Measurements from ENCODE around the gene MED13L. TPM values are rescaled to one million over a fixed set of nuclear protein-coding genes. Genes with fewer than 3 reads are reported as not detected.

The MED13L gene
- total and polyA plus RNA-seq, 11 donors = 12.2 to 84.1 (median 60.2) TPM

DNA sequence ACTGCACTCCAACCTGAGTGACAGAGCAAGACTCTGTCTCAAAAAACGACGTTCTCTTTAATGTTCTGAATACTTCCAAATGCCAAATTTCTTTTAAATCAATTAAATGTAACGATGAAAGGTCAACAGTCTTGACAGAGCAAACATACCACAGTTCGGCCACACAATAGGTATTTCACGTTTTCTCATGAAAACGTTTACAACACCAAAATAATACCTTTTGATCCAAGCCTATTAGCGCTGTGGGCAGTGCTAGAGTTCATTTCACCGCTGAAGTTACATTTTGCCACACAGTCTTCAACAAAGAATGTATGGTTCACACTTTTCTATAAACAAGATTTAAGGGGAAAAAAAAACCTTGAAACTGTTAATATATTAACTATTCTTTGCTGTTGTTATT is 122.1 kb downstream of the MED13L start:
- Histone ChIP-seq H3K27ac (no peak overlapping the region), H3K9me3 (no peaks in the 10 kb centered on the region), H3K27me3 (no peaks in the 10 kb centered on the region), H3K4me3 (no peak overlapping the region), H3K36me3 (no peaks in the 10 kb centered on the region), H3K4me1 (peaks cover 11 to 81% (median 50%) of the 10 kb centered on the region in 12 donors)
- ATAC-seq = no peak
- no peak for DNase-seq
- 88 to 96% (median 94%) methylated on average over 8 of the region's 8 CpGs for WGBS, 4 donors
- TF ChIP-seq, protein P1, sequence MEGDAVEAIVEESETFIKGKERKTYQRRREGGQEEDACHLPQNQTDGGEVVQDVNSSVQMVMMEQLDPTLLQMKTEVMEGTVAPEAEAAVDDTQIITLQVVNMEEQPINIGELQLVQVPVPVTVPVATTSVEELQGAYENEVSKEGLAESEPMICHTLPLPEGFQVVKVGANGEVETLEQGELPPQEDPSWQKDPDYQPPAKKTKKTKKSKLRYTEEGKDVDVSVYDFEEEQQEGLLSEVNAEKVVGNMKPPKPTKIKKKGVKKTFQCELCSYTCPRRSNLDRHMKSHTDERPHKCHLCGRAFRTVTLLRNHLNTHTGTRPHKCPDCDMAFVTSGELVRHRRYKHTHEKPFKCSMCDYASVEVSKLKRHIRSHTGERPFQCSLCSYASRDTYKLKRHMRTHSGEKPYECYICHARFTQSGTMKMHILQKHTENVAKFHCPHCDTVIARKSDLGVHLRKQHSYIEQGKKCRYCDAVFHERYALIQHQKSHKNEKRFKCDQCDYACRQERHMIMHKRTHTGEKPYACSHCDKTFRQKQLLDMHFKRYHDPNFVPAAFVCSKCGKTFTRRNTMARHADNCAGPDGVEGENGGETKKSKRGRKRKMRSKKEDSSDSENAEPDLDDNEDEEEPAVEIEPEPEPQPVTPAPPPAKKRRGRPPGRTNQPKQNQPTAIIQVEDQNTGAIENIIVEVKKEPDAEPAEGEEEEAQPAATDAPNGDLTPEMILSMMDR (IDR thresholded peaks at IDR 0.05) = no peak
- TF ChIP-seq POLR2A (IDR thresholded peaks at IDR 0.05) = no peak
- intact Hi-C loops (cut with DNase I) = loop anchor here in 2 of 10 donors (10.0 kb wide), 2 partner anchors 439 to 449 kb away; no protein-coding TSS in a partner anchor

DNA sequence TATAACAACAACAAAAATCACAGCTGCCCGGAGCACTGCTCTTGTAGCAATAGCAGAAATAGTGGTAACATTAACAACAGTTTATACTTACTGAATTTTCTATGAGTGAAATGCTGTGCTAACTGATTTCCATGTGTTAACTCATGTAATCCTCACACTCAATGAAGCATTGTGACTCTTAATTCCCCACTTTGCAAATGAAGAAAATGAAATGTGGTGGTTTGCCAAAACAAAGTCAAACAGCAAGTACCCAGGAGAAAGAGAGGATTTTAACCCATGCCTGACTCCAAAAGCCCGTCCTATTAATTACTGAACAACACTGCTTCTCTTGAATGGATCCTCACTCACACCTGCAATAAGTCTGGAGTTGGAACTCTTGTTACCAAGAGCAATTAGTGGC is 123.5 kb downstream of the MED13L start:
- no peaks in the 10 kb centered on the region for H3K36me3 ChIP-seq
- intact Hi-C loops (cut with DNase I) = loop anchor here in 3 of 10 donors (5.0 to 10.0 kb wide), 3 partner anchors 441 to 451 kb away; no protein-coding TSS in a partner anchor
- H3K4me1 ChIP-seq = peaks cover 3 to 81% (median 50%) of the 10 kb centered on the region in 12 donors
- DNase-seq (no peak), ATAC-seq (no peak)
- no peak overlapping the region for H3K4me3 ChIP-seq
- H3K27me3 ChIP-seq = no peaks in the 10 kb centered on the region
- WGBS, 4 donors = 82 to 90% (median 84%) methylated on average over 2 of the region's 2 CpGs
- TF ChIP-seq POLR2A (IDR thresholded peaks at IDR 0.05) = no peak
- TF ChIP-seq, protein P1 (IDR thresholded peaks at IDR 0.05) = no peak
- no peaks in the 10 kb centered on the region for H3K9me3 ChIP-seq
- no peak overlapping the region for H3K27ac ChIP-seq

DNA sequence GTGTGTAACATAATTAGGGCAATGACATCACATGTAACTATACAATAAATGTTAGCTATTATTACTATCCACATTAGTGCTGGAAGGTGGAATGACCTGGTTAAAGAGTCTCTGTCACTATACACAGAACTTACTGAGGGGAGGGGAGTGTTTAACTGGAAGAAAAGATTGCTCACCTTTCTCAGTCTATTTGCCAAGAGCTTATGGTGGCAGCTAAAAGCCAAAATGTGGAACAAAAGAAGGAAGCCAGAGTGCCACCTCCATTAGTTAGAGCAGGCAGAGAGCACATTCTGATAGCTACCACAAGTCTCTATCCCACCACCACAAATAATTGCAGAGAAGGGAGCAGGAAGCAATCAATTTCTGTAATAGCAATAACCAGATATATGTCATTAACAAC is 124.4 kb downstream of the MED13L start:
- intact Hi-C loops (cut with DNase I) = loop anchor here in 3 of 10 donors (5.0 to 10.0 kb wide), 3 partner anchors 442 to 452 kb away; no protein-coding TSS in a partner anchor
- DNase-seq (no peak), ATAC-seq (no peak)
- Histone ChIP-seq H3K27ac (no peak overlapping the region), H3K27me3 (no peaks in the 10 kb centered on the region), H3K36me3 (no peaks in the 10 kb centered on the region), H3K9me3 (no peaks in the 10 kb centered on the region), H3K4me1 (peaks cover 0 to 81% (median 50%) of the 10 kb centered on the region in 12 donors), H3K4me3 (no peak overlapping the region)
- TF ChIP-seq, protein P1 (IDR thresholded peaks at IDR 0.05) = no peak
- no peak for TF ChIP-seq POLR2A (IDR thresholded peaks at IDR 0.05)

DNA sequence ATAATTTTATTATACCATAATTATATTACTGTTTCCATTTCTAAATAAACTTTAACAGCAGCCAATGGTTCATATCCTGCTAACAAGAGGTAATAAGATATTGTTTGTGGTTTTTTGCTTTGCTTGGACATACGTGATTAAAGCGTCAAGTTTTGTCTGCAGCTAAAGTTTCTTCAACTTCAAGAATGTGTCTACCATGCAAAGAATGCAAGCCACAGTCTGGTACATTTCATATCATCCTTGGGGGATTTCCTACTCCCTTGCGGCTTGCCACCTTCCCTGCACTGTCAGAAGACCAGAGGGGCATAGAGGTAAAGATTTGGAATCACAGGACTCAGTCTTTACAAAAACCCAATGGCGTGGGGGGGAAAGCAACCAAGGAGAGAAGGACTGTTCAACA is 125.2 kb downstream of the MED13L start:
- 66 to 80% (median 69%) methylated on average over 4 of the region's 4 CpGs for WGBS, 4 donors
- H3K9me3 ChIP-seq = no peaks in the 10 kb centered on the region
- no peak for TF ChIP-seq POLR2A (IDR thresholded peaks at IDR 0.05)
- TF ChIP-seq, protein P1 (IDR thresholded peaks at IDR 0.05) = no peak
- ATAC-seq (no peak), DNase-seq (no peak)
- intact Hi-C loops (cut with DNase I) = loop anchor here in 3 of 10 donors (5.0 to 10.0 kb wide), 3 partner anchors 443 to 453 kb away; no protein-coding TSS in a partner anchor
- H3K4me1 ChIP-seq = peaks cover 0 to 73% (median 44%) of the 10 kb centered on the region in 12 donors
- H3K4me3 ChIP-seq = no peak overlapping the region
- no peak overlapping the region for H3K27ac ChIP-seq
- no peaks in the 10 kb centered on the region for H3K27me3 ChIP-seq
- no peaks in the 10 kb centered on the region for H3K36me3 ChIP-seq

All from heart left ventricle (tissue), 16 donors.